ENCODE results near the gene ADPRHL1.

DNA sequence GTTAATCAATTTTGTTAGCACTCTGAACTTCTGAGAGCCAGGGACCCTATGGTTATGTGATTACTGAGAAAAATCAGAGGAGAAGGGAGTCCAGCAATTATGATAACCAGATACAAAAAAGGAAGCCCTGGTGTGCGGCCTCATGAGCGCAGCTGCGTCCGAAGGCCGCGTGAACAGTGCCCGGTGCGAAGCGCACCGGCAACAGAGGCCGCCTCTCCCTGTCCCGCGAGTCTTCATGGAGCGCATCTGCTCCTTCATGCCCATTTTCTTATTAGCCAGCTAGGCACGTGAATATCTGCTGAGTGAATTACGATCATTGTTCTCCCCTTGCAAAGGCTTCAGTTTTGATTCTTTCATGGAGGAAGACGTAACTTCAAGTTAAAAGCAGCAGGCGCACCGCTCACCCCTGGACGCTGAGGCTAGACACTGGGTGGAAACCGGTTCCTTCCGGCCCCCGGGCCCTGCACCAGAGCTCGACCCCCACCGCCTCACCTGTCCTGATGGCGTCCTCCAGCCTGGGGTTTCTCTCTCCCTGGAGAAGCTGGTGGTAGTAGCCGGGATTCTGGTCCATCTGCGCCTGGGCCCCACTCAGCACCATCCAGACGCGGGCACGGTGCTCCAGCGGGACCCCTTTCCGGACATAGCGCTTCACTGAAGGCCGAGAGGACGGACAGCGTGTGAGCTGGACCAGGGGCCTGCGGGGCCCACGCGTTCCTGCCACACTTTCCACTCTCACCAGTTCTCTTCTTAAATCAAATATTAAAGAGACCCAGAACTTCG lies 98.3 kb downstream of the ADPRHL1 start:
- TF ChIP-seq, protein P1, sequence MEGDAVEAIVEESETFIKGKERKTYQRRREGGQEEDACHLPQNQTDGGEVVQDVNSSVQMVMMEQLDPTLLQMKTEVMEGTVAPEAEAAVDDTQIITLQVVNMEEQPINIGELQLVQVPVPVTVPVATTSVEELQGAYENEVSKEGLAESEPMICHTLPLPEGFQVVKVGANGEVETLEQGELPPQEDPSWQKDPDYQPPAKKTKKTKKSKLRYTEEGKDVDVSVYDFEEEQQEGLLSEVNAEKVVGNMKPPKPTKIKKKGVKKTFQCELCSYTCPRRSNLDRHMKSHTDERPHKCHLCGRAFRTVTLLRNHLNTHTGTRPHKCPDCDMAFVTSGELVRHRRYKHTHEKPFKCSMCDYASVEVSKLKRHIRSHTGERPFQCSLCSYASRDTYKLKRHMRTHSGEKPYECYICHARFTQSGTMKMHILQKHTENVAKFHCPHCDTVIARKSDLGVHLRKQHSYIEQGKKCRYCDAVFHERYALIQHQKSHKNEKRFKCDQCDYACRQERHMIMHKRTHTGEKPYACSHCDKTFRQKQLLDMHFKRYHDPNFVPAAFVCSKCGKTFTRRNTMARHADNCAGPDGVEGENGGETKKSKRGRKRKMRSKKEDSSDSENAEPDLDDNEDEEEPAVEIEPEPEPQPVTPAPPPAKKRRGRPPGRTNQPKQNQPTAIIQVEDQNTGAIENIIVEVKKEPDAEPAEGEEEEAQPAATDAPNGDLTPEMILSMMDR (conservative IDR thresholded peaks at IDR 0.05; ENCODE audit: low read depth, low read length) = no peak
- TF ChIP-seq EZH2 (IDR thresholded peaks at IDR 0.05; ENCODE audit: borderline replicate concordance, low read depth, low read length, poor library complexity, severe bottlenecking) = no peak
